Sigmoid colon (tissue), 4 donors: ENCODE data around the gene KLHL17.

ENCODE experiments used
- EP300 ChIP-seq, 4 donors: sonication (generic); formaldehyde crosslinking; IDR thresholded peaks; one replicate each; pipeline ENCODE4 v1.6.1; 2017; ENCODE audit warnings: antibody characterized with exemption in 4 of 4
- POLR2A ChIP-seq, 2 donors: fragments of 450-650 bp; IDR thresholded peaks; one replicate each; pipeline ENCODE4 v1.6.1; 2016; ENCODE audit warnings: antibody characterized with exemption in 2 of 2, mild to moderate bottlenecking in 2 of 2, moderate library complexity in 2 of 2
- POLR2AphosphoS5 ChIP-seq, 4 donors: sonication (generic); formaldehyde crosslinking; IDR thresholded peaks; one replicate each; pipeline ENCODE4 v1.6.1; 2017; ENCODE audit warnings: antibody characterized with exemption in 4 of 4
- TF ChIP-seq, protein P1 (sequence below), 4 experiments: fragments of 450-650 bp in 3 of 4; fragments of 200-600 bp in 1 of 4; IDR thresholded peaks; one replicate each; pipeline ENCODE4 v1.5.1; 2016 to 2019; ENCODE audit warnings: antibody characterized with exemption in 4 of 4, mild to moderate bottlenecking in 3 of 4, moderate library complexity in 2 of 4

DNA sequence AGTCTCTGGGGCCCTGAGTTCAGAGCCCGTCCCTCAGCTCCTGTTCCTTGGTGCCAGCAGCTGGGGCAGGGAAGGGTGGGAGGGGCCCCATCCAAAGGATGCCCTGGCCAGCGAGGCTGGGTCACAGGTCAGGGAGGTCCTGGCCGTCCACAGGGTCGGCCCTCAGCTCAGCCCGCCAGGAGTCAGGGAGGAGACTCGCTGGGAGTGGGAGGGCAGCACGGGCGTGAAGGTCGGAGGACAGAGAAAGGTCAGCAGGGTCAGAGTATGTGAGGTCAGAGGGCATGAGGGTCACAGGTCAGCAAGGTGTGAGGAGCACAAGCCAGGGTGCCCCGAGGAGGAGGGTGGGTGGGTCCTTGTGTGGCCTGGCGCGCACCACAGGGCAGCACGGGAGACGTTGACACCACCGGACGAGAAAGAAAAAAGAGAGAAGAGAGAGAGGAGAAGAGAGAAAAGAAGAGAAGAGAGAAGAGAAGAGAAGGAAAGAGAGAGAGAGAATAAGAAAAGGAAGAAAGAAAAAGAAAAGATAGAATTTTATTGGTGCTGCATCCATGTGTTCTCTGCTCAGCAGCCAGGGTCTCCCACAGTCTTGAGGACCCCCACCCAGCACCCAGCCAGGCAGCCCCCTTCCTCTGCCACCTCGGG is 14.4 kb downstream of the KLHL17 start:
- TF ChIP-seq, protein P1, sequence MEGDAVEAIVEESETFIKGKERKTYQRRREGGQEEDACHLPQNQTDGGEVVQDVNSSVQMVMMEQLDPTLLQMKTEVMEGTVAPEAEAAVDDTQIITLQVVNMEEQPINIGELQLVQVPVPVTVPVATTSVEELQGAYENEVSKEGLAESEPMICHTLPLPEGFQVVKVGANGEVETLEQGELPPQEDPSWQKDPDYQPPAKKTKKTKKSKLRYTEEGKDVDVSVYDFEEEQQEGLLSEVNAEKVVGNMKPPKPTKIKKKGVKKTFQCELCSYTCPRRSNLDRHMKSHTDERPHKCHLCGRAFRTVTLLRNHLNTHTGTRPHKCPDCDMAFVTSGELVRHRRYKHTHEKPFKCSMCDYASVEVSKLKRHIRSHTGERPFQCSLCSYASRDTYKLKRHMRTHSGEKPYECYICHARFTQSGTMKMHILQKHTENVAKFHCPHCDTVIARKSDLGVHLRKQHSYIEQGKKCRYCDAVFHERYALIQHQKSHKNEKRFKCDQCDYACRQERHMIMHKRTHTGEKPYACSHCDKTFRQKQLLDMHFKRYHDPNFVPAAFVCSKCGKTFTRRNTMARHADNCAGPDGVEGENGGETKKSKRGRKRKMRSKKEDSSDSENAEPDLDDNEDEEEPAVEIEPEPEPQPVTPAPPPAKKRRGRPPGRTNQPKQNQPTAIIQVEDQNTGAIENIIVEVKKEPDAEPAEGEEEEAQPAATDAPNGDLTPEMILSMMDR (IDR thresholded peaks at IDR 0.05): no peak
- TF ChIP-seq POLR2A (IDR thresholded peaks at IDR 0.05) (no peak), POLR2AphosphoS5 (IDR thresholded peaks at IDR 0.05) (no peak), EP300 (IDR thresholded peaks at IDR 0.05) (no peak)
